Activated naive CD4-positive, alpha-beta T cell treated with anti-CD3 and anti-CD28 coated beads, Interleukin-2, amount 50 U/mL, for 72 hours (primary cell): ENCODE results near the gene CORO6. TPM values are rescaled to one million over a fixed set of nuclear protein-coding genes. Genes with fewer than 3 reads are reported as not detected.
"Not testable (repeated sequence)": the region's sequence is repeated elsewhere in the genome, so short reads cannot be mapped to it uniquely, and the experiment has no call there.

Experiments
- ATAC-seq, 2 donors: fragments of 150-1000 bp; cut with Tn5 transposase; 2 replicates each; pipeline ENCODE4 v1.10.0; 2021; ENCODE audit warnings: mild to moderate bottlenecking in 2 of 2, moderate library complexity in 2 of 2
- DNase-seq, 2 donors: peaks; one replicate each; pipeline ENCODE4 v3.0.0; 2021 to 2022; ENCODE audit warnings: low spot score in 2 of 2
- H3K27ac Mint-ChIP-seq, 2 donors: one replicate each; pipeline ENCODE4 v1.8.0; 2022; ENCODE audit warnings: mild to moderate bottlenecking in 2 of 2, mixed read lengths in 2 of 2
- H3K36me3 Mint-ChIP-seq, 2 donors: one replicate each; pipeline ENCODE4 v1.8.0; 2022; ENCODE audit warnings: mixed read lengths in 2 of 2
- H3K9me3 Mint-ChIP-seq, 2 donors: one replicate each; pipeline ENCODE4 v1.8.0; 2022; ENCODE audit warnings: mixed read lengths in 2 of 2
- total RNA-seq, 2 donors: library from RNA; stranded (reverse); gene quantifications; one replicate each; pipeline ENCODE4 v1.2.3, GENCODE V29; 2022

CORO6 gene
- total RNA-seq: 10 to 100 TPM; 17.3 to 47.3 TPM

- H3K27ac Mint-ChIP-seq: peak within 1 kb of the TSS; percentile 84 to 98
- H3K36me3 Mint-ChIP-seq: peaks cover 4 to 6% of the 10 kb centered on the region in 2 donors
- no peaks in the 10 kb centered on the region for H3K9me3 Mint-ChIP-seq
- peak; percentile 9 to 53 for ATAC-seq
- DNase-seq: peak; percentile 69 to 79
Observed at GRCh38 chr17:29622337-29623282, at the start of gene CORO6. Gene CORO6, minus strand, starts transcription at chr17:29622912. Its CDS starts 1,491 bp downstream, at chr17:29621421.

GRCh38 chr17:29671661-29672060 lies 48.9 kb upstream of the CORO6 start:
- H3K9me3 Mint-ChIP-seq: no peaks in the 10 kb centered on the region
- DNase-seq: no peak
- peaks cover 3 to 30% of the 10 kb centered on the region in 2 donors for H3K36me3 Mint-ChIP-seq
- no peak for ATAC-seq
- H3K27ac Mint-ChIP-seq: no peak overlapping the region

GRCh38 chr17:29669266-29669665 lies 46.6 kb upstream of the CORO6 start:
- no peaks in the 10 kb centered on the region for H3K9me3 Mint-ChIP-seq
- ATAC-seq (no peak), DNase-seq (no peak)
- H3K27ac Mint-ChIP-seq: peak overlapping the region; percentile 27 to 36
- peaks cover 4 to 40% of the 10 kb centered on the region in 2 donors for H3K36me3 Mint-ChIP-seq

GRCh38 chr17:29667969-29668368 lies 45.3 kb upstream of the CORO6 start:
- ATAC-seq: no peak
- Mint-ChIP-seq H3K36me3 (peaks cover 4 to 45% of the 10 kb centered on the region in 2 donors), H3K9me3 (no peaks in the 10 kb centered on the region), H3K27ac (no peak overlapping the region)
- no peak for DNase-seq

GRCh38 chr17:29665481-29665810 lies 42.7 kb upstream of the CORO6 start:
- H3K36me3 Mint-ChIP-seq: peaks cover 4 to 42% of the 10 kb centered on the region in 2 donors
- H3K9me3 Mint-ChIP-seq: peaks cover 0 to 5% of the 10 kb centered on the region in 2 donors
- DNase-seq (no peak), ATAC-seq (no peak)
- peak overlapping the region; percentile 82 to 94 for H3K27ac Mint-ChIP-seq

- peaks cover 4 to 45% of the 10 kb centered on the region in 2 donors for H3K36me3 Mint-ChIP-seq
- peaks cover 0 to 5% of the 10 kb centered on the region in 2 donors for H3K9me3 Mint-ChIP-seq
- ATAC-seq: peak; percentile 95
- no peak for DNase-seq
- H3K27ac Mint-ChIP-seq: peak overlapping the region; percentile 82 to 94
Observed at GRCh38 chr17:29664743-29665480, 42.2 kb upstream of the CORO6 start.

- ATAC-seq (no peak), DNase-seq (no peak)
- Mint-ChIP-seq H3K9me3 (peaks cover 0 to 5% of the 10 kb centered on the region in 2 donors), H3K36me3 (peaks cover 4 to 44% of the 10 kb centered on the region in 2 donors), H3K27ac (peak overlapping the region in 1 of 2 donors; percentile 26)
Observed at GRCh38 chr17:29663155-29663554, 40.4 kb upstream of the CORO6 start.

GRCh38 chr17:29661213-29661612 lies 38.5 kb upstream of the CORO6 start:
- Mint-ChIP-seq H3K36me3 (peaks cover 0 to 30% of the 10 kb centered on the region in 2 donors), H3K27ac (peak overlapping the region in 1 of 2 donors; percentile 34), H3K9me3 (peaks cover 0 to 5% of the 10 kb centered on the region in 2 donors)
- no peak for DNase-seq
- ATAC-seq: no peak

GRCh38 chr17:29659155-29659554 lies 36.4 kb upstream of the CORO6 start:
- H3K9me3 Mint-ChIP-seq: peaks cover 0 to 5% of the 10 kb centered on the region in 2 donors
- peak overlapping the region; percentile 34 to 46 for H3K27ac Mint-ChIP-seq
- H3K36me3 Mint-ChIP-seq: peaks cover 0 to 32% of the 10 kb centered on the region in 2 donors
- ATAC-seq (peak; percentile 84 to 87), DNase-seq (no peak)

- DNase-seq: no peak
- no peak for ATAC-seq
- no peak overlapping the region for H3K27ac Mint-ChIP-seq
- H3K9me3 Mint-ChIP-seq: no peaks in the 10 kb centered on the region
- H3K36me3 Mint-ChIP-seq: peaks cover 0 to 15% of the 10 kb centered on the region in 2 donors
Observed at GRCh38 chr17:29655323-29655722, 32.6 kb upstream of the CORO6 start.

GRCh38 chr17:29653995-29654714 lies 31.4 kb upstream of the CORO6 start:
- ATAC-seq (no peak), DNase-seq (no peak)
- H3K27ac Mint-ChIP-seq: no peak overlapping the region
- H3K9me3 Mint-ChIP-seq: no peaks in the 10 kb centered on the region
- peaks cover 0 to 13% of the 10 kb centered on the region in 2 donors for H3K36me3 Mint-ChIP-seq

- no peak for ATAC-seq
- H3K27ac Mint-ChIP-seq: peak overlapping the region in 1 of 2 donors; percentile 30
- peaks cover 0 to 20% of the 10 kb centered on the region in 2 donors for H3K36me3 Mint-ChIP-seq
- DNase-seq: no peak
- no peaks in the 10 kb centered on the region for H3K9me3 Mint-ChIP-seq
Observed at GRCh38 chr17:29652976-29653375, 30.3 kb upstream of the CORO6 start.

- not testable (repeated sequence) for H3K27ac Mint-ChIP-seq, DNase-seq, H3K9me3 Mint-ChIP-seq, ATAC-seq
- peaks cover 0 to 22% of the 10 kb centered on the region in 2 donors for H3K36me3 Mint-ChIP-seq
Observed at GRCh38 chr17:29651913-29652312, 29.2 kb upstream of the CORO6 start.

GRCh38 chr17:29650396-29650795 lies 27.7 kb upstream of the CORO6 start:
- Mint-ChIP-seq H3K9me3 (no peaks in the 10 kb centered on the region), H3K27ac (peak overlapping the region in 1 of 2 donors; percentile 10), H3K36me3 (peaks cover 0 to 16% of the 10 kb centered on the region in 2 donors)
- ATAC-seq: no peak
- DNase-seq: no peak

- no peaks in the 10 kb centered on the region for H3K9me3 Mint-ChIP-seq
- ATAC-seq (no peak), DNase-seq (no peak)
- H3K36me3 Mint-ChIP-seq: peaks cover 0 to 13% of the 10 kb centered on the region in 2 donors
- peak overlapping the region in 1 of 2 donors; percentile 46 for H3K27ac Mint-ChIP-seq
Observed at GRCh38 chr17:29649359-29649758, 26.6 kb upstream of the CORO6 start.

GRCh38 chr17:29648005-29648404 lies 25.3 kb upstream of the CORO6 start:
- peak overlapping the region; percentile 50 to 65 for H3K27ac Mint-ChIP-seq
- no peaks in the 10 kb centered on the region for H3K9me3 Mint-ChIP-seq
- ATAC-seq: no peak
- peaks cover 0 to 13% of the 10 kb centered on the region in 2 donors for H3K36me3 Mint-ChIP-seq
- DNase-seq: no peak
